HEK293 (cell line): ENCODE measurements around the gene AP1AR.

Experiments
- CTCF ChIP-seq: fragments of 450-650 bp; formaldehyde crosslinking; IDR thresholded peaks from 2 replicates; pipeline ENCODE4 v1.5.1; 2016; ENCODE audit warnings: missing biosample characterization, missing genetic modification characterization
- KLF1 ChIP-seq: fragments of 450-650 bp; formaldehyde crosslinking; IDR thresholded peaks from 2 replicates; pipeline ENCODE4 v1.5.1; 2016; ENCODE audit warnings: missing biosample characterization, missing genetic modification characterization
- KLF16 ChIP-seq: fragments of 450-650 bp; formaldehyde crosslinking; IDR thresholded peaks from 2 replicates; pipeline ENCODE4 v1.5.1; 2017; ENCODE audit warnings: missing biosample characterization, missing genetic modification characterization
- PBX3 ChIP-seq: sonication (generic); formaldehyde crosslinking; IDR thresholded peaks from 2 replicates; pipeline ENCODE4 v1.8.1; 2022; ENCODE audit warnings: mild to moderate bottlenecking, moderate library complexity, missing genetic modification reagents
- TCF7L2 ChIP-seq: IDR thresholded peaks from 2 replicates; pipeline ENCODE4 v1.6.1; 2011; ENCODE audit warnings: low read depth, mild to moderate bottlenecking, inconsistent platforms, low read length, moderate library complexity, borderline replicate concordance
- TSHZ1 ChIP-seq: fragments of 450-650 bp; formaldehyde crosslinking; IDR thresholded peaks from 2 replicates; pipeline ENCODE4 v1.5.1; 2016; ENCODE audit warnings: missing biosample characterization, missing genetic modification characterization, borderline replicate concordance
- ZBTB44 ChIP-seq: fragments of 450-650 bp; IDR thresholded peaks from 2 replicates; pipeline ENCODE4 v1.5.1; 2018; ENCODE audit warnings: missing biosample characterization, mild to moderate bottlenecking, missing genetic modification characterization
- ZNF274 ChIP-seq, 2 experiments: fragments of 200-500 bp in 1 of 2; fragments of 450-650 bp in 1 of 2; sonication (Bioruptor generic) in 1 of 2; formaldehyde crosslinking in 1 of 2; IDR thresholded peaks; 2 replicates each; pipeline versions ENCODE4 v1.5.1 to v1.6.1; 2014 to 2016; ENCODE audit warnings: borderline replicate concordance in 1 of 2, inconsistent platforms in 1 of 2, low read length in 1 of 2, missing biosample characterization in 1 of 2, missing genetic modification characterization in 1 of 2
- ZNF341 ChIP-seq: fragments of 450-650 bp; formaldehyde crosslinking; IDR thresholded peaks from 2 replicates; pipeline ENCODE4; 2016; ENCODE audit warnings: low read depth, missing biosample characterization, missing genetic modification characterization
- ZNF785 ChIP-seq: fragments of 450-650 bp; formaldehyde crosslinking; IDR thresholded peaks from 2 replicates; pipeline ENCODE4 v1.5.1; 2016; ENCODE audit warnings: missing biosample characterization, missing genetic modification characterization

GRCh38 chr4:112214390-112215264, 17.0 kb upstream of the AP1AR start:
- TF ChIP-seq ZBTB44 (tag by site-specific recombination) (no peak), CTCF (tag by site-specific recombination) (no peak), TSHZ1 (no peak), PBX3 (CRISPR knock-in tag) (no peak), TCF7L2 (no peak), ZNF274 (IDR thresholded peaks at IDR 0.05; ENCODE audit: low read length) (no peak), ZNF274 (tag by site-specific recombination; IDR thresholded peaks at IDR 0.05; ENCODE audit: borderline replicate concordance) (no peak), KLF16 (tag by site-specific recombination) (no peak), ZNF341 (tag by site-specific recombination) (no peak), KLF1 (tag by site-specific recombination) (no peak), ZNF785 (tag by site-specific recombination) (no peak)
